Measurements from ENCODE around the gene DPY19L3.

DNA sequence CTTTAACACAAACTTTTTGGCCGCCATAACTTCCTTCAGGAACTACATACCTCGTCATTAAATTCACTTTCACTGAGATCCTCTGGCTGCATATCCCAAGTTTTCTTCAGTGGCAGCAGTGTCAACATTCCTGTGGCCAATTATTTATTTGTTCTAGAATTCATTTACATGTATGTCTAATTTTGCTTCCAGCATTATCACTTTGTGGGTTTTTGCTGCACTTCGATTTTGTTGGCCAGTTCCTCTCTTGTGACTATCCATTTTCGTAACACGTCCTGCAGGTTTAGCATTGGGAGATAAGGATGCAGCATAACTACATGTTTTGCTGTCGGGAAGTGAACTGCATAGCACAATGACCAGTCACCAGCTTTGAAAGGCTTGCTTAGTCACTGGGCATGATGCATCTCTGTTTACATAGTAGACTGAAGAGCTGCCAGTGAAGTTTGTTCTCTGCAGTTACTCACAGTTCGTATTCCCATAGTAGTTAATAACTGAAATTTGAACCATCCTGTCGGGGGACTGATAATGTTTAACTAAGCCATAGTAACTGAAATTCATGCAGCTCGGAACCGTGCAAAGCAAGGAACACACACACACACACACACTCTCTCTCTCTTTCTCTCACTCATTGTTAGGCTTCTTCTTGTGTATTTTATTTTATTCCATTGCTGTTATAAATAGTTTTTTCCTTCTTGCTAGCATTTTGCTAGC, 31.8 kb upstream of the DPY19L3 start:
- TF ChIP-seq, protein P1, sequence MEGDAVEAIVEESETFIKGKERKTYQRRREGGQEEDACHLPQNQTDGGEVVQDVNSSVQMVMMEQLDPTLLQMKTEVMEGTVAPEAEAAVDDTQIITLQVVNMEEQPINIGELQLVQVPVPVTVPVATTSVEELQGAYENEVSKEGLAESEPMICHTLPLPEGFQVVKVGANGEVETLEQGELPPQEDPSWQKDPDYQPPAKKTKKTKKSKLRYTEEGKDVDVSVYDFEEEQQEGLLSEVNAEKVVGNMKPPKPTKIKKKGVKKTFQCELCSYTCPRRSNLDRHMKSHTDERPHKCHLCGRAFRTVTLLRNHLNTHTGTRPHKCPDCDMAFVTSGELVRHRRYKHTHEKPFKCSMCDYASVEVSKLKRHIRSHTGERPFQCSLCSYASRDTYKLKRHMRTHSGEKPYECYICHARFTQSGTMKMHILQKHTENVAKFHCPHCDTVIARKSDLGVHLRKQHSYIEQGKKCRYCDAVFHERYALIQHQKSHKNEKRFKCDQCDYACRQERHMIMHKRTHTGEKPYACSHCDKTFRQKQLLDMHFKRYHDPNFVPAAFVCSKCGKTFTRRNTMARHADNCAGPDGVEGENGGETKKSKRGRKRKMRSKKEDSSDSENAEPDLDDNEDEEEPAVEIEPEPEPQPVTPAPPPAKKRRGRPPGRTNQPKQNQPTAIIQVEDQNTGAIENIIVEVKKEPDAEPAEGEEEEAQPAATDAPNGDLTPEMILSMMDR (IDR thresholded peaks at IDR 0.05), result no peak
- TF ChIP-seq POLR2A (IDR thresholded peaks at IDR 0.05), result no peak
- peak; percentile 71 to 86 for TF ChIP-seq POLR2AphosphoS5 (IDR thresholded peaks at IDR 0.05)

Data from upper lobe of left lung (tissue), 4 donors.